OCI-M1 (cell line): ENCODE results near the gene PPARA.
"Not testable (repeated sequence)": the region's sequence is repeated elsewhere in the genome, so short reads cannot be mapped to it uniquely, and the experiment has no call there.

Source experiments
- DNase-seq: peaks from one replicate; lab custom pipeline; 2025; lab: John Stamatoyannopoulos, UW

The PPARA gene

DNA sequence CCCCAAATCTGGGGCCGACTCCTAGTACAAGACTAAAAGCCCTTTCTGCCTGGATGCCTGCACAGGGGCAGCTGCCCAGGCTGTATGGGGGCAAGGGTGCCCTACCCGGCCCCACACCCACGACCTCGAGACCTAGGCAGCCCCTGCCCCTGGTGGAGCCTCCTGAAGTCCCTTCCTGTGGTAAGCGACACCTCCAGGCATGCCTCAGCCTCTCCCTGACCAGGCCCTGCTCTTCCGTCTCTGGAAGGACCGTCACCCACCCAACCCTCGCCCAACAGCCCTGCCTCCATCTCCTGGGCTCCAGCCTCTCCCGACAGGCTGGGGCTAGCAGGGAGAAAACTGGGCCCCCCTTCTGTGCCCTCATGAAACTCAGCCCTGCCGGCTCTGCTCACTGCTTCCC lies 22.8 kb upstream of the PPARA start:
- DNase-seq, result no peak

DNA sequence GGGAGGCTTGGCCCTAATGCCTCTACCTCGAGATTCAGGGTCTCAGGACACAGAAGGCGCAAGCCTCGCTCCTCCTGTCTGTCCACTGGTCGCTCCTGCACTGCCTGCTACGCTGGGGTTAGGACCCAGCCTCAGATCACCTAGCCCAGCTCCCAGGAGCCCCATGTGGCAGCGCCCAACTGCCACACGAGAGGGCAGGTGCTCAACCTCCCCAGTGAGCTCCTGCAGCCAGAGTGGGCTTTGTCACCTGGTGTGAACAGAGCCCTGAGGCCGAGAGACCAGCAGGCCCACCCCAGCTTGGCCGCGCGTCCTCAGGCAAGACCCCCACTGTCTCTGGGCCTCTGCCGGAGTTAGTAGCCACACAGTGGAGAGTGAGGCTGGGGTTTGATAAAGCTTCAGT lies 21.7 kb upstream of the PPARA start:
- no peak for DNase-seq

DNA sequence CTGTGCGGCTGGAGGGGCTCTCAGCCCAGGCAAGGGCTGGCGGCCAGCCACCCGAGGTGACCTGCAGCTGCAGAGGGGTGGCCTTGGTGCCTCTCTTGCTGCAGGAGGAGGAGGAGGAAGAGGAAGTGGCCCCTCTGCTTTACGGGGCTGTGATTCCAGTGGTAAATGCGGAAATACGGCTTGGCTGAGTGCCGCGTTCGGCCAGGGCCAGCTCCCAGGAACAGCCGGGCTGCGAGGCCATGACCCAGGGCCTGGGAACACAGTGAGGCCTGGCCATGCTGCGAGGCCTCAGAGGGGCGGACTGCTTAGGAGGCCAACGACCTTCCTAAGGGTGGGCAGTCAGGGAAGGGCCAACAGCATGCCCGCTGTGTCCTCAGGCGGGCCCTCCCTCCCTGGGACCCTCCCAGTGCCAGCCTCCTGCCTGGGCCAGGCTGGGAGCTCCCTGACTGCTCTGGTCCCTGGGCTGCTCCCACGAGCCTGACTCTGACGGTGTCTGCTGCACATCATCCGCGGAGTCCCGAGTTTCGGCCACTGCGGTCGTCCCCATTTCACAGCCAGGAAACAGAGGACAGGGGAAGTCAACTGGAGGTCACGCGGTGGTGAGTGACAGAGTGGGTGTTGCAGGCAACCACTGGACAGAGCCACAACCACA lies 20.8 kb upstream of the PPARA start:
- peak; percentile 19 for DNase-seq

DNA sequence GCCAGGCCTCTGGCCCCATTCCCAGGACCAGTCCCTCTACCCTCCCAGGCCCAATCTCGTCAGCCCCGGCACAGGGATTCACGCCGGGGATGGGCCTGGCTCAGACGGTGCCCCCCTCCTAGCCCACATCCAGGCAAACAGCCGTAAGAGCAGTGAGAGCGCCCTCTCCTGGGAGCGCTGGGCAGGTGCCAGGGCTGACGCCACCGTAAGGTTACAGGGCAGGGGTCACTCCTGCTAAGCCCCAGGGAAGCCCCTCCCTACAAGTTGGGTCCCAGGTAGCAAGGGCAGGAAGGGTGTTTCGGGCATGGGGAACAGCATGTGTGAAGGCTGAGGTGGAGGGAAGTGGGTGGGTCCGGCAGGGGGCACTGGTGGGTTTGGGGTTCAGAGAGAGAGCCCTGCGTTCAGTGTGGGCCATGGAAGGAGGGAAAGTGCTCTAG lies 19.2 kb upstream of the PPARA start:
- no peak for DNase-seq

DNA sequence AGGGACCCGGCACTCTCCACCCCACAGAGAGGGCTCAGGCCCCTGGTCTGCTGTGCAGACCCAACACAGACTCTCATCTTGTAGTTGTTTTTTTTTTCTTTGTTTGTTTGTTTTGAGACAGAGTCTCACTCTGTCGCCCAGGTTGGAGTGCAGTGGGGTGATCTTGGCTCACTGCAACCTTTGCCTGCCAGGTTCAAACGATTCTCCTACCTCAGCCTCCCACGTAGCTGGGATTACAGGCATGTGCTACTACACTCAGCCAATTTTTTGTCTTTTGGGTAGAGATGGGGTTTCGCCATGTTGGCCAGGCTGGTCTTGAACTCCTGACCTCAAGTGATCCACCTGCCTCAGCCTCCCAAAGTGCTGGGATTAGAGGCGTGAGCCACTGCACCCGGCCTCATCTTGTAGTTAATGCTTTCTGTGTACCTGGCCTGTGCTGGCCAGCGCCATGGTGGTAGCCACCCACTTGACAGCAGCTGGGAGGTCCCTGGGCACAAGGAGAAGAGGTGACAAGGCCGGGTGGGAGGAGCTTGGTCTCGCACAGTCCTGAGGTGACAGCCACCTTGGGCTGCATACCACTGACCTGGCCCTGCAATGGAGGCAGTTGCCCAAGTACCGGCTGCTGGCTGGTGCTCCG lies 18.0 kb upstream of the PPARA start:
- DNase-seq, result not testable (repeated sequence)

DNA sequence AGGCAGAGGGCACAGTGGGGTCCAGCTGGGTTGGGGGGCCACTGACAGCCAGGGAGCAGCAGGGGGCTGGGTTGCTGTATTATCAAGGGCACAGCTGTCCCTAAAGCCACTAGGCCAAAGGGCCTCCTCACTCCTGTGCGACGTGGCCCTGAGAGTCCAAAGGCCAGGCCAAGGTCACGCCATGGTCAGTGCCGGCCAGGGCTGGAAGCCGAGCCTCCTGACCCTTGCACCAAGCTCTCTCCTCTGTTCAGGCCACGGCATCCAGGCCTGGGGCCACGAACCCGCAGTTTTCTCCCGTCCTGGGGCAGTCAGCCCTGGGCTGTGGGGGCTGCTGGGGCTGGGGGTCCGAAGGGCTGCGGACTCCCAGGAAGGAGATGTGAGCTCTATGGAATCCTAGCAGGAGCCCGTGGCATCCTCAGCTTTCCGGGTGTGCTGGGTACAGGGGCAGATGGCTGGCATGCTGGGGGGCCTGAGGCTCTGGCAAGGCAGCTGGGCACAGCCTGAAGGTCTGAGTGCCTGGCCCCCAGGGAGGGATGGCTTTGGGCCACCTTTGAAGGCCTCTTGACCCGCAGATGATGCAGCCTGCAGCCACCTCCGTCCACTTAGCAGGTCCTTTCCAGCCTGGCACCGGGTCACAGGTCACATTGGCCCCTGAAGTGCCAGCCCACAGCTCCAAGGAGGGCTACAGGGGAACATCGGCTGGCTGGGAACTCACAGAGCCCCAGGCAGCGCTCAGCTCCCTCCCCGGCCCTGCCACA lies 17.3 kb upstream of the PPARA start:
- DNase-seq, result no peak

DNA sequence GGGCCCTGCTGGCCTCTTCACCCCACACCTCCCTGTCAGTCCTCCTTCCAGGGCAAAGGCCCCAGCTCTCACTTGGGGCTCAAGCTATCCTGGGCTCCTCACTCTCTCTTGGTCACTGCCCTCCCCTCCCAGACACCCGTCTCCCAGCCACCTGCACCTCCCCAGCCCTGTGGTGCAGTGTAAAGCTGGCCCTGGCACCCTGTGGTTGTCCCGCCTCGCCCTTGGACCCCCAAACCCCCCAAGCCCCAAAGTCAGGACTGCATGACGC lies 16.8 kb upstream of the PPARA start:
- no peak for DNase-seq

DNA sequence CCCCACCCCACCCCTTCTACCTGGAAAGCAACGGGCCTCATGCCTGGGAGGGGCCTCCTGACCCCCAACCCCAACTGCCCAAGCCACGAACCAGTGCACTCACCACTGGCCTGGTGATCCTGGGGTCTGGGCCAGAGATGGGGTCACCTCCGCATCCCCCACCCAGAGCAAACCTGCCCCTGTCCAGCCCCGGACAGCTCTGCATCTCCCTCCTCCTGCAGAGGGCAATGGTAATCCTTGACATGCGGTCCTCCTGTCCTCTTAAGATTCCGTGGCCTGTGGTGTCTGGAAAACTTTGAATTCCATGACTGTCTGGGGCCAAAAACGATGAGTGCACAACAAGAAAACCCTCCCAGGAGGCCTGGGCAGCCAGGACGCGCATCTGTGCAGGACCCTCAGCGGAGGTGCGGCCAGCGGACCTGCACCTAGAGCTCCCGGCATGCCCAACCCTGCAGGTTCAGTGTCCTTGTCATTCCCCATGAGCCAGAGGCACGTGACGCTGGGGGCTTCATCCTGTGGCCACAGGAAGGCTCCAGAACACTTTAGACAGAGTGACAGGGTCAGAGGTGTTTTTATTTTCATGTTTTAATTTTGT lies 16.1 kb upstream of the PPARA start:
- DNase-seq, result no peak

DNA sequence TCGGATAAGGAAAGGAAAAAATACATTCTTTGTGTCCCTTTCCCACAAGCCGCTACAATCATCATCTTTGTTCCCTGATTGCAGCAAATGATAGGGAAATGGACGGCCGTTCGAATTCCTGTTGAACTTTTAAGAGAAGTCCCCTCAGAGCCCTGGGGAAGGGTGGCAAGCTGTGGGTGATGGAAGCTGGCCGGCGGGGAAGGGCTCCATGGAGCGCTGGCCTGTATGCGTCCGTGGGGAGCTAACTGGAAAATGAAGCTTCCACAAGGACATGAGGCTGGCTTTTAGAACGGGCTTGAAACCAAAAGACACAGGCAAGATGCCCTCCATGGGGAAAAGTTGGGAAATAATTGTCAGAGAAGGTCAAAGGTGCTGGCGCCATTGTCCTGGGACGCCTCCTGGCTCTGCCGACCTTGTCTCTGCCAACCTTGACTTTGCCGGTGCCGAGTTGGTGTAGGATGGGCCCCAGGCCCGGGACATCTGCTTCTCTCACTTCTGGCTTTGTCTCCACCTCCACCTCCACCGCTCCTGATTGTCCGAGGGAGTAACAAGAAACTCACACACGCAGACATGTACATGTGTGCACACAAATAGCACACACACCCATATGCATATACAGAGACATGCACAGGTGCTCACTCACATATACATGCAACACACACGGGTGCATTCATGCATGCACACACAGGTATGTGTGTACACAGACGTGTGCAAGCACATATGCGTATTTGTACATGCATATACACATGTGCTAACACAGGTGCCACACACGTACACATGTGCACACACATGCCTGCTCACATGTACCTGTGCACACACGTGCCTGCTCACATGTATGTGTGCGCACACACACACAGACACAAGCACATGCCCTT lies 14.5 kb upstream of the PPARA start:
- no peak for DNase-seq

DNA sequence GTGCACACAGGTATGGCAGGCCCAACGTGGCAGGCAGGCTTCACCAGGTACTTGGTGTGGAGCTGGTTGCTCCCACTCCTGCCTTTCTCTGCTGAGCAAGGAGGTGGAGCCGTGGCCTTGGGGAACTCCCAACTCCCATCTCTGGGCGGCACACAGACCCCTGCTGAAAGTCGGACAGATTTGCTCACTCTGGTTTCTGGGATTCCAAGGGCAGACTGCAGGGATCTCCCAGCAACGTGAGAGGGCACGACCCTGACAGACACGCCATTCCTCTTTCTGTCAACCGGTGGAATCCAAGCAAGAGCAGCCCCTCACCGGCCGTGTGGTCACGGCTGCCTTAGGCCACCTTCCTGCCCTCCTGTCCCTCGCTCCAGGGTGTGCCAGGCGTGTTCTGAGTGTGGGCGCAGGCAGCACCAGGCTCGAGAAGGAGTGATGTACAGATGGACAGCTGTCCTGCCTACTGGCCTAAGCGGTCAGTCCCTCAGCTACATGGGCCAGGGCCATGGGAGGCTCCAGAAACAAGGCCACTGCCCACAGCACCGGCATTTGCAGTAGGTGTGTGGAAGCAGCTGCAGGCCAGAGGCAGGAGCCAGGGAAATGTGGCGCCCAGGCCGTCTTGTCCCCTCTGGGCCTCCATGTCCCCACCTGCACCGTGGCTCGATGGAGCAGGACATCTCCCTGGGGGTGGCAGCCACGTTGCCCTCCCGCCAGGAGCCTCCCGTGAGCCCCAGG lies 13.7 kb upstream of the PPARA start:
- DNase-seq, result no peak

DNA sequence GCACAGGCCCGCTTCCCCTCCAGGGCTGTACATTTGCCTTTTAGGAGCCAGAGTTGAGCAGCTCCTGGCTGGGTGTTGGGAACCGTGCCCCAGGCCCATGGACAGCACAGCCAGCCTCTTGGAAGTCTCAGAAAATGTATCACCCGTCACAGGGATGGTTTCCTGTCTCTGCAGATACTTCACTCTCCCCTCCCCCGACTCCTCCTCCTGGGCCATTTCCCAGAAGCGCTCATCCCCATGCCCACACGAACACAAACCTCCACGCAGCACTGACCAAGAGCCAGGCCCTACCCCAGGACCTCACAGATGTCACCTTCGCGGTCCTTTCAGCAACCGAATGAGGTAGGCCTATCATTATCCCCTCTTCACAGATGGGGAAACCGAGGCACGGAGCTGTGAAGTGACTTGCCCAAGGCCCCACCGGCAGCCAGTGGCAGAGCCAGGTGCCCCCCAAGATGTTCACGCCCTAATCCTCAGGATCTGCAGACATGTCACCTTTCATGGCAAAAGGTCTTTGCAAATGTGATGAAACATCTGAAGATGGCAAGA lies 13.0 kb upstream of the PPARA start:
- no peak for DNase-seq

DNA sequence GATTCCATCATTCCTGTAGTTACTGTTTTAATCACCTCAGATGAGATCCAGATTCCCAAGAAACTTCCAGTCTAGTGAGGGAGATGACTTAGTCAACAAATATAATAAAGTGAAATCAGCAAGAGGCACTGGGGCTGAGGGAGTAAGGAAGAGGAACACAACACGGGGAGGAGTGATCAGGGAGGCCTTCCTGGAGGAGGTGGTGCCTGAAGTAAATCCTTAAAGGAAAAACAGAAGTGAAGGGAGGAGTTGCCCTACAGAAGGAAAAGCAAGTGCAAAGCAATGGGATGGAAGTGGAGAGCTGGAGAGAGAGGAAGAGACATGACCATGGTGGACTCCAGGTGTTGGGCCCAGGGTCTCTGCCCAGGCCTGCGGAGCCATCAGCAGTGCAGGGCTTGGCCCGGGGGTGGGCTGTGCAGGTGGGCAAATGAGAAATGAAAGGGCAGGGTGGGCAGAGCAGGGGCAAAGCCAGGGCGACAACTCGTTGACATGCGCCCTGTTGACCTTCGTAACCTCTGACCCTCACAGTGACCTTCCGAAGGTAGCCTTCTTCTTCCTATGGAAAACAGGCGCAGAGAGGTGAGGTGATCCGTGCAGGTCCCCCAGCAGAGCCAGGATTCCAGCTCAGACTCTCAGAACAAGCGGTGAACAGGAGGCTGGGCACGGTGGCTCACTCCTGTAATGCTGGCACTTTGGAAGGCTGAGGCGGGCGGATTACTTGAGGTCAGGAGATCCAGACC lies 12.1 kb upstream of the PPARA start:
- DNase-seq, result no peak

DNA sequence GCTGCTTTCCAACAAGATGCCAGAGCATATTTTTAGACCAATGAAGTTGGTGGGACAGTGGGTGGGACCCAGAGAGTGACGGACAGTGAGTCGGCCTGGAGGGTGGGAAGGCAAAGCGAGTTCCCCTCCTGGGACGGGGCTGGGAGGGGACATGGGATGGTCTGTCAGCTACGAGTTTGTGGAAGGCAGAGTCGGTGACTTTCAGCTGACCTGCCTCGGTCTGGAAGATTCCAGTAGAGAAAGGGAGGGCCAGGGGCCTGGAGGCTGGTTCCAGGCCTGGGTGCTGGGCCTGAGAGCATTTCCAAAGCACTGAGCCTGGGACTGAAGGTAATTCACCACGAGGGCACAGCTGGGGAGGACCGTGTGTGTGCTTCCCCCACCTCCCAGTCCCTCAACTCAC lies 10.9 kb upstream of the PPARA start:
- DNase-seq, result not testable (repeated sequence)

DNA sequence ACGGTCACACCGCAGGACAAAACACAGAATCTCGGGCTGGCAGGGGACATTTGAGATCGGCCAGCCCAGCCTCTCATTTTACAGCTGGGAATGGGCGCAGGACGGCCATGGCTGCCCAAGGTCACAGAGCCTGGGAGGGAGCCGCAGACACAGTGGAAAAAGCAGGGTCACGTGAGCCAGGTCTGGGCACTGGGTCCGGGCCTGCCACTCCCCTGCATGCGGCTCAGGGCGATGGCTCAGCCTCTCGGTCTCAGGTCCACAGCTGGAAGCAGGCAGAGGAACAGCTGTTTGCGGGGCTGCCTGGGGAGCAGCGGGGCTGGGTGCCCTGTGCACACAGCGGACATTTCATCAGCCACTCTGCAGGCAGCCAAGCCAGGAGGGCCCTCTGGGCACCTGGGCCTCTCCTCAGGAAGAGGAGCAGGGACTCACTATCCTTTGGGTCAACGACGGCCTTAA lies 10.4 kb upstream of the PPARA start:
- DNase-seq, result no peak

DNA sequence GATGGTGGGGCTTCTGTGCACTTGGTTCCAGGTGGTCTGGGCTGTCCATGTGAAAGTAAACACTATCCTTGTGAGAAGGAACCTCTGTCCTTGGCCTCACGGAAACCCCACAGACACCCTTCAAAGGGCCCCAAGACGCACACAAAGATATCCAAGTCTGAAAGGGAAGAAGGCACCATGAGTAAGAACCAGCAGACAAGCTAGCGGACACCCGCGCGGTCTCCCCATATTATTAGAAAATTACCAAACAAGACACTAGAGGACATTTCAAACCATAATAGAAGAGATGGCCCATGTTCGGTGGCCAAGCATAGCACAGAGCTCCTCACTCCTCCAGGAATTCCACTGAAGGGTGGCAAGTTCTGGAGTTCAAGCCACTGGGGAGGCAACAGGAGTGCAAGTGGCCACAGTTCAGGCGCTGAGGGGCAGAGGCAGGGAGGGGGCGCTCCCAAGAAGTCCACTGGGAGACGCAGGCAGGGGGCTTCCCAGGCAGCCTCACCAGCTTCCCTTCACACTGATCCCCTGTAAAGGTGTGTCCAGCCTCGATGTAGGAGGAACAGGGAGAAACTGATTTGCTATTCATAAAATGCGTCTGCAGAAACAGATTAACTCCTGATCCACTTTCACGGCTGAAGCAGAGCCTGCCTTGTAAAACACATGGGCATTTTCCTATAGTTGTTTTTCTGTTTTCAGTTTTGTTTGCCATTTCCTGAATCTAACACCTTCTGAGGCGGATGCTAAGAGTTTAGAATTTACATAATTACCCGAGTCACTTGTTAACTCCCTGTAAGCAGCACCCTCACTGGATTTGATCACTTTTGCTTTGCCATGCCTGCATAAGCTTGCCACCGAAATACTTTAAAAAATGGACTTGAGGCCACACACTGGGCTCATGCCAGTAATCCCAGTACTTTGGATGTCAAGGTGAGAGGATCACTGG lies 9.1 kb upstream of the PPARA start:
- DNase-seq, result no peak

DNA sequence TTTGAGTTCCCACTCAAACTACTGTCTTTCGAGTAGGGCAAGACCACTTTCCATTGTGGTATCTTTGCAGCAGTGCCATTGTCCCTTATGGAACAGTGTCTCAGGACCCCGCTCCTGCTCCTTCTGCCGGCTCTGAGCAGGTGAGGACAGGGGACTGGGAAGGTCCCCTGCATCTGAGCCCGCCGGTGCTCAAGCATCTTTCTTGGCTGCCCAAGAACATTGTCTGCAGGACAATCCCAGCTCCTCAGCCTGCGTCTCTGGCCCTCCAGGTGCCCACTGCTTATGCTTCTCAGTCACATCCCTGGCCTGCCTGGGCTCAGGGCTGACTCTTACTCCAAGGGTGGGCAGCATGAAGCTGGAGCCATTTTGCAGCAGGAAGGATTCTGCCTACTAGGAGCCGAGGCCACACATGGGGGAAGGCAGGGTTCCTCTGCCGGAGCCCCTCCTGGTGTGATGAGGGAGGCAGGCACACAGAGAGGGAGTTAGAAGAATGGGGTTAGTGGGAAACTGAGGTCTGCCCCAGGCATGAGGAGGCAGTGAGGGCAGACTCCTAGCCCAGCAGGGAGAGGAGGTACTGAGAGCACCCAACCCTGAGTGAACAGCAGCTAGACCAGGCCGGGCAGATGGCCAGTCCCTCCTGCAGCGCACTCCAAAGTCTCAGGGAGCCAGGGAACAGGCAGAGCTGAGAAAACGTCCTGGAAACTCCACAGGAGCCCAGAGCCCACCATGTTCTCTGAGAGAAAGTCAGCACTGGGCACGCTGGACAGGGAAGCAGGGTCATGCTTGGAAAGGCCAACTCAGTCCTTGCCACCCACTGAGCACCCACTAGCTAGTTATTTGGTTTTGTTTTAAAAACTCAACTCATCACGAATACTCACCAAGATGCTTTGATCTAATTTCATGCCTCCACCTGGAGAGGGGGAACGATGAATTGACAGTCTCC lies 7.5 kb upstream of the PPARA start:
- no peak for DNase-seq

DNA sequence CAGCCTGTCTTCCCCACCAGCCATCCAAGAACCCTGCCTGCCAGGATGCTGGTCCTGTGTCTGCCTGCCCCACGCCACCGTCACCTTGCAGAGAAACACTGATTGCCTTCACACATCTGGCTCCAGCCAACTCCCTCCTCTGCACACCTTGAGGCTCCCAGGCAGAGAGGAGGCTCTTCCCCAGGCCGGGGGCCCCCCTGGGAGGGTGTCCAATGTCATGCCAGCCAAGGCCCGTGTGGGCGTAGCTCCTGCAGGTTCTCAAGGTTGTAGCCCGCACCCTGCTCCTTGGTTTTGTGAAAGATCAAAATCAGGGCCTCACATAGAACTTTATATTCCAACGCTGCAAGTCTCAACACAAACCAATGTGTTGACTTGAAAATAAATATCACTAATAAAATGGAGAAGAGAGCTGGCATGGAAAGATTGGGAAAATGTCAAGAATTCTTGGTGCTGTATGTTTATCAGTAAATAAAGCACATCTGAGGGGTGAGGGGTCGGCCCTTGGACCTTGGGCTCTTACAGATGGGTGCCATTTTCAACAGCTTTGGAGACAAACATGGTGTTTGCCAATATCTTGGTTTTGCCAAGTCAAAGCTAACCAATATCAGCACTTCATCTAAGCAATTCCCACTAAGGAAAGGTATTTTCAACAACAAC lies 6.7 kb upstream of the PPARA start:
- no peak for DNase-seq
